GM08714 (cell line): ENCODE data around the gene FAM47C.
"Not testable (repeated sequence)": the region's sequence is repeated elsewhere in the genome, so short reads cannot be mapped to it uniquely, and the experiment has no call there.

Experiments
- H3K4me3 ChIP-seq: fragments of 200-500 bp; sonication (Bioruptor generic); 2 replicates; pipeline ENCODE4 v1.5.1; 2014; ENCODE audit warnings: mild to moderate bottlenecking, low read length, inconsistent platforms
- ZNF274 ChIP-seq: IDR thresholded peaks from 2 replicates; pipeline ENCODE4 v1.6.1; 2012; ENCODE audit warnings: mild to moderate bottlenecking, low read depth, low read length

The FAM47C gene

GRCh38 chrX:37008182-37008581 lies at the start of gene FAM47C:
Gene FAM47C, plus strand, starts transcription at chrX:37008366. Its CDS starts 45 bp downstream, at chrX:37008411.
- not testable (repeated sequence) for H3K4me3 ChIP-seq

- H3K4me3 ChIP-seq = no peak overlapping the region
- no peak for TF ChIP-seq ZNF274
These were observed 46.6 kb upstream of the FAM47C start for GRCh38 chrX:36961590-36961989.

GRCh38 chrX:36963069-36963808 lies 44.9 kb upstream of the FAM47C start:
- no peak overlapping the region for H3K4me3 ChIP-seq
- TF ChIP-seq ZNF274 = no peak

- TF ChIP-seq ZNF274 = no peak
- H3K4me3 ChIP-seq = no peak overlapping the region
These were observed 44.3 kb upstream of the FAM47C start for GRCh38 chrX:36963852-36964251.

GRCh38 chrX:36973575-36973974 lies 34.6 kb upstream of the FAM47C start:
- H3K4me3 ChIP-seq = no peak overlapping the region
- TF ChIP-seq ZNF274 = no peak

GRCh38 chrX:36974911-36975310 lies 33.3 kb upstream of the FAM47C start:
- no peak overlapping the region for H3K4me3 ChIP-seq
- TF ChIP-seq ZNF274 = no peak

GRCh38 chrX:36978886-36979285 lies 29.3 kb upstream of the FAM47C start:
- TF ChIP-seq ZNF274 = no peak
- no peak overlapping the region for H3K4me3 ChIP-seq

- no peak for TF ChIP-seq ZNF274
- H3K4me3 ChIP-seq = no peak overlapping the region
These were observed 24.3 kb upstream of the FAM47C start for GRCh38 chrX:36983831-36984230.

GRCh38 chrX:36985416-36986209 lies 22.6 kb upstream of the FAM47C start:
- not testable (repeated sequence) for H3K4me3 ChIP-seq

- no peak for TF ChIP-seq ZNF274
- H3K4me3 ChIP-seq = no peak overlapping the region
These were observed 21.9 kb upstream of the FAM47C start for GRCh38 chrX:36986231-36986630.

GRCh38 chrX:36987212-36987611 lies 21.0 kb upstream of the FAM47C start:
- not testable (repeated sequence) for H3K4me3 ChIP-seq

GRCh38 chrX:37000140-37000539 lies 8.0 kb upstream of the FAM47C start:
- H3K4me3 ChIP-seq = no peak overlapping the region
- TF ChIP-seq ZNF274 = no peak

- TF ChIP-seq ZNF274 = no peak
- H3K4me3 ChIP-seq = no peak overlapping the region
These were observed 2.3 kb downstream of the FAM47C start for GRCh38 chrX:37010496-37010895.

- not testable (repeated sequence) for H3K4me3 ChIP-seq
These were observed 26.1 kb downstream of the FAM47C start for GRCh38 chrX:37034260-37034659.

GRCh38 chrX:37036674-37037220 lies 28.6 kb downstream of the FAM47C start:
- H3K4me3 ChIP-seq = not testable (repeated sequence)

- not testable (repeated sequence) for H3K4me3 ChIP-seq
These were observed 30.6 kb downstream of the FAM47C start for GRCh38 chrX:37038814-37039213.

- not testable (repeated sequence) for H3K4me3 ChIP-seq
These were observed 35.1 kb downstream of the FAM47C start for GRCh38 chrX:37042956-37043885.
